GM21515 (cell line): ENCODE results near the gene USH2A.
"Not testable (repeated sequence)": the region's sequence is repeated elsewhere in the genome, so short reads cannot be mapped to it uniquely, and the experiment has no call there.

ENCODE experiments used
- ATAC-seq: cut with Tn5 transposase; IDR thresholded peaks from one replicate; pipeline ENCODE4 v1.9.1; 2021; ENCODE audit not compliant: unreplicated experiment

USH2A gene

GRCh38 chr1:216054600-216054999, 368.6 kb downstream of the USH2A start:
- ATAC-seq, result no peak

DNA sequence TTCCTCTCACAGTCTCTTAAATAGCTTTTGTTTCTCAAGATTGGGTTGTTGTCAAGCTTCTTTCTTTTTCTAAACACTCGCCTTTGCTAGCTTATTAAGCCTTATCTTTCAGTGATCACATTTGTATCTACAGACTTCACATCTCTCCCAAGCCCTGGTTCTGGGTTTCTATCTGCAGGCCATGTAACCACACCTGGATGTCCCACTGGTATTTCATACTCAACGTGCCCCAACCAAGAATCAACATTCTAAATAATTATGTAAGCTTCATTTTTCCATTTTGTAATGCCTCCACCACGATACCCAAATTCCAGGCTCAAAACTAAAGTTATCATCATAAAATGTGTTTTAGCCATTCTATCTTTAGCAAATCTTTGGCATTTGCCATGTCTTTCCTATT, 372.2 kb downstream of the USH2A start:
- ATAC-seq, result no peak

DNA sequence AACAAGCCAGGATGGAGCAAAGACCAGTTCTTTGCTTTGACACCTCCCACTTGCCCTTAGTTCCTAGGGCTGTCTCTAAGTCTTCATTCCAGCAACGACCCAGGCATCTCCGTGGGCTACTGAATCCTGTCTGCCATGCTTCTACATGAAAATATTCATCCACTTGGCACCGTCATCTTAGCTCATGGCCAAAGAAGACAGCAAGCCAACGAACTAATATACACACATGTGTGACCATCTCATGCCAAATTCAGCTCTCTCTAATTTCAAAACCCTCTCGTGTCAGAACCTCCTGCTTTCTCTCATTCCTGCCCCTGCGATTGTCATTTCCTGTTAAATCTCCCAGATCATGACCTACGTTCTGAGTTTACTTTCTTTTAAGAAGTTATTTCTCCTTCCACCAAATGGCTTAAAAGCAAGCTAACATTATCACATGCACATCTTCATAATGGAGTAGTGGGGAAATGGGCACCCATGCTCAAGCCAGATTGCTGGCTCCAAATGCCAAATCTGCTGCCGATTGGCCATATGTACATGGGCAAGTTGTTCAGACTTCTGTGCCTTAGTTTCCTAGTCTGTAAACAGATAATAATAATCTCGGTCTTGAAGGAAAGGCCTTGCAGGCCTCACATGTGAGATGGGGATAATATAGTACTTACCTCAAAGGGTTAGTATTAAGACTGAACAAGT, 373.4 kb downstream of the USH2A start:
- ATAC-seq, result no peak

- ATAC-seq, result no peak
Measured at GRCh38 chr1:216047811-216048572, 375.3 kb downstream of the USH2A start.

- no peak for ATAC-seq
Measured at GRCh38 chr1:216046336-216046735, 376.9 kb downstream of the USH2A start.

DNA sequence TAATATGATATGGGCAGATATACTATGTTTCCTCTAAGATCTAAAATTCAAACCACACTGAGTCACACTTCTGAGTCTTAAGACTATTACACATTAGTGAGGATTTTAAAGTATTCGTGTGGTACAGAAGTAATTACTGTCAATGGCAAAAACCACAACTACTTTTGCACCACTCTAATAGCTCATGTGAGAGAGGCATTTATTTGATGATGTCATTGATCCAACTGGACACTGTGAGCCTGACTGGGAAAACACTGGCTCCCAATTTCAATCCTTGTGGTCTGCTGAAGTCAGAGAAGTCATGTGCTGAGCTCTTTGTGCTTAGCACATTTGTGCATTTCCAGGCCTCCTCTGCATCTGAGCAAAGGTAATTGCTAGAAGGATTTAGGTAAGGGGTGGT, 377.8 kb downstream of the USH2A start:
- ATAC-seq, result no peak

DNA sequence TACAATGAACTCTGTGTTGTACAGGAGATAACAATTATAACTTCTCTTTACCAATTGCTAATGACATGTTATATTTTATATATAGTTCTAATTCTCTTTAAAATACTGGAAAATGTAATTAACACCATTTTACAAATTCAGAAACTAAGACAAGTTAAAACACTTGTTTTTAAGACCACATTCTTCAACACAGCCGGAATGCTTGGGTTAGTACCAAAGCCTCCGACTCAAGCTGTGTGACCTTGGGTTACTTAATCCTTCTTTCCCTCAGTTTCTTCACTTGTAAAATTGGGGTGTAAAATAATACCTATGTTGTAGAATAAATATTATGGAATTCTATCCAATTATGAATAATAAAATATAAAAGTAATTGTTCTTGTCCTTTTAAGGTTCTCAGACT, 378.7 kb downstream of the USH2A start:
- ATAC-seq, result no peak

DNA sequence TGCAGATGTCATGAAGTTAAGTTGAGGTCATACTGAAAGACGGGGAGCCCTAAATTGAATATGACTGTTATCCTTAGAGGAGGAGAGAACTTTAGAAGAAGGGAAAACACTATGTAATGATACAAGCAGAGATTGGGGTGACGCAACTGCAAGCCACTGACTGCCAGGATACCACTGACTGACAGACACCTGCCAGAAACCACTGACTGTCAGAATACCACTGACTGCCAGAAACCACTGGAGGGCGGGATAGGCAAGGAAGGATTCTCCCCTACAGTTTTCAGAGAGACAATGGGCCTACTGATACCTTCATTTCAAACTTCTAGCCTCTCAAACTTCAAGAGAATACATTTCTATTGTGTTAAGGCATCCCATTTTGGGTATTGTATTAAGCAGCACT, 388.7 kb downstream of the USH2A start:
- no peak for ATAC-seq

GRCh38 chr1:216032961-216033614, 390.2 kb downstream of the USH2A start:
- ATAC-seq, result no peak

DNA sequence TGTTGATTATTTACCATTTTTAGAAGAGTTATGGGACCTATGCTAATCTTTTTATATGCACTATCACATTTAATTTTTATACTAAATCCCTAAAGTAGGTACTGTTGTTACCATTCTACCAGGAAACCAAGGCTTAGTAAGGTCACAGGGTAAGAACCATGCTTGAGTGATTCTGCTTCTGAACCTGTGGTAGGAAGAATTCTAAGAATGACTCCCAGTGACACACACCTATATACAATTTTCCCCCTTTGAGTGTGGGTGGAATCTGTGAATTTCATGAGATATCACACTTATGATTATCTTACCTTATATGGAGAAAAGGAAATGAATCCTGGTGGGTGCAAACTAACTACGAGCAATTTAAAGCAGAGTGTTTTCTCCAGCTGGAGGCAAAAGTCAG, 391.0 kb downstream of the USH2A start:
- ATAC-seq, result no peak

DNA sequence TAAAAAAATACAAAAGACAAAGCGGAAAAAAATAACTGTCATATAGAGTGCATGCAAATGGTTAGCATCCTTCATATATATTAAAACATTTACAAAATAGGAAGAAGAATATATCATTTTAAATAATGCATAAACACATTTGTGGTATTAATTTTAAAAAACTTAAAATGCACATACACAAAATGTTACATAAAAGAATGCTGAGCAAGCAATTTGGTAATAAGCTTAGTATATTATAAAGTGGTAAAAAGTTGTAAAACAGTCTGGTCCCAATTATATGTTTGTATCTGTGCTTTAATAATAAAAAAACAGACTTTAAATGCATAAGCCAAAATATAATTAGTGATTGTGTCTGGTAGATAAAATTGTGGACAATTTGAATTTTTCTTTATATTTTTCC, 394.6 kb downstream of the USH2A start:
- no peak for ATAC-seq

GRCh38 chr1:216024546-216024945, 398.7 kb downstream of the USH2A start:
- ATAC-seq, result no peak

GRCh38 chr1:216020743-216021345, 402.4 kb downstream of the USH2A start:
- ATAC-seq, result no peak

- ATAC-seq, result no peak
Measured at GRCh38 chr1:216015116-216015515, 408.1 kb downstream of the USH2A start.

- ATAC-seq, result no peak
Measured at GRCh38 chr1:216014086-216014485, 409.2 kb downstream of the USH2A start.

- ATAC-seq, result not testable (repeated sequence)
Measured at GRCh38 chr1:216009456-216009855, 413.8 kb downstream of the USH2A start.

DNA sequence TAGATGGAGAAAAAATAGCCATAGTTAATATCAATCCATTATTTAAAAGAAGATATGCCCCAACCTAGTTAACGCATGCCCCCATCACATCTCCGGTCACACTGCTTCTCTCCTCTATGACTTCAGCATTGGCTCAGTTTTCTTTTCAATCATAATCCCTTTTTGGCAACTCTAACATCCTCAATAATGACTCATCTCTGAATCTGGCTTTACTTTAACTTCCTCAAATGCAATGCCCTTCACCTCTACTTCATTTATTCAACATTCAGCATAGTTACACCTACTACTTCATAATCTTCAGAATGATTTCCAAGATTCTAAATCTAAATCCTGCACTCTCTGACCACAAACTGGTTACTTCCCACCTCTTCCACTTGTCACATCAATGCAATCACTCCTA, 417.3 kb downstream of the USH2A start:
- peak; percentile 98 for ATAC-seq

- ATAC-seq, result no peak
Measured at GRCh38 chr1:215992620-215993019, 430.6 kb downstream of the USH2A start.

GRCh38 chr1:215987092-215987875, 436.0 kb downstream of the USH2A start:
- ATAC-seq, result no peak

GRCh38 chr1:215986401-215986800, 436.8 kb downstream of the USH2A start:
- ATAC-seq, result no peak

- no peak for ATAC-seq
Measured at GRCh38 chr1:215983680-215984079, 439.6 kb downstream of the USH2A start.
